Measurements from ENCODE around the gene GATA3.

DNA sequence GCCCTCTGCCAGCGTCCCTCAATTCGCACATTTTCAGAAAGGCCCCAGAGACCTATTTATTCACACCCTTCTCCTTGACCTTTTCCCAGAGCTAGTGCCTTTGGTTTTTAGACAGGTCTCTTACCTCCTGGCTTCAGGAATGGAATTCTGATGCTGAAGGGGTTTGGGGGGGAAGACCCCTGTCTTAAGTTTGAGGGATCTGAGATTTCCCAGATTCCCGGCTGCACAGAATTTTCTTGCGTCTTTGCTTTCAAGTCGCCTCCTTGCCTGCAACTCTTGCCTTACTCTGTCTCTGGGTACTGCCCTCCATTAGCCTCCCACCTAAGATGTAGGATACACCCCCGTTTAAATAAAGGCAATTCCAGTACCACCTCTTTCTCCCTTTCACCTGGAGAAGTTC, 1.9 kb downstream of the GATA3 start:
- TF ChIP-seq GATA2 (IDR thresholded peaks at IDR 0.05; ENCODE audit: low read depth, low read length) (no peak), GATA3 (IDR thresholded peaks at IDR 0.05; ENCODE audit: low read depth, low read length) (no peak)
